HEK293 (cell line): ENCODE measurements around the gene SUPV3L1.

ENCODE experiments used
- CTCF ChIA-PET: fragments of 350-600 bp; formaldehyde crosslinking; extraction: SDS; loops from one replicate; lab custom pipeline; 2021; ENCODE audit warnings: antibody characterized with exemption; lab: Yijun Ruan, JAX
- POLR2A ChIA-PET: fragments of 300-600 bp; formaldehyde crosslinking; extraction: SDS; loops from one replicate; lab custom pipeline; 2020; ENCODE audit warnings: antibody characterized with exemption, inconsistent platforms; lab: Yijun Ruan, JAX
- H3K27ac ChIP-seq: fragments of 200-500 bp; sonication (Bioruptor generic); 2 replicates; pipeline ENCODE4 v1.5.1; 2014; ENCODE audit warnings: low read depth, low read length, control low read depth, inconsistent platforms; ENCODE audit errors: extremely low read depth
- H3K36me3 ChIP-seq, 2 experiments: fragments of 200-500 bp in 1 of 2; sonication (Bioruptor generic) in 1 of 2; 1 replicate in 1 of 2; 2 replicates in 1 of 2; pipeline ENCODE4 v1.5.1; 2014 to 2017; ENCODE audit warnings: inconsistent platforms in 2 of 2, low read length in 2 of 2; ENCODE audit not compliant: control insufficient read depth in 2 of 2, insufficient read depth in 1 of 2
- H3K4me1 ChIP-seq: fragments of 200-500 bp; sonication (Bioruptor generic); 2 replicates; pipeline ENCODE4 v1.5.1; 2014; ENCODE audit warnings: mild to moderate bottlenecking, low read length, inconsistent platforms; ENCODE audit not compliant: control insufficient read depth, insufficient read depth
- H3K4me3 ChIP-seq: 2 replicates; pipeline ENCODE4 v1.5.1; 2011; ENCODE audit warnings: low read depth, mild to moderate bottlenecking, control low read depth, low read length, moderate library complexity
- H3K9me3 ChIP-seq: fragments of 200-500 bp; sonication (Bioruptor generic); 2 replicates; pipeline ENCODE4 v1.5.1; 2014; ENCODE audit warnings: low read depth, low read length, inconsistent platforms; ENCODE audit not compliant: control insufficient read depth, insufficient read depth
- AEBP2 ChIP-seq: fragments of 450-650 bp; formaldehyde crosslinking; IDR thresholded peaks from 2 replicates; pipeline ENCODE4 v1.5.1; 2016; ENCODE audit warnings: missing biosample characterization, missing genetic modification characterization, borderline replicate concordance
- GFI1B ChIP-seq: fragments of 450-650 bp; formaldehyde crosslinking; IDR thresholded peaks from 2 replicates; pipeline ENCODE4 v1.5.1; 2016; ENCODE audit warnings: missing biosample characterization, missing genetic modification characterization
- TRIM28 ChIP-seq: IDR thresholded peaks from 2 replicates; pipeline ENCODE4 v1.6.1; 2011; ENCODE audit warnings: low read length, control low read depth, borderline replicate concordance
- ZBTB20 ChIP-seq: fragments of 450-650 bp; formaldehyde crosslinking; IDR thresholded peaks from 2 replicates; pipeline ENCODE4 v1.5.1; 2016; ENCODE audit warnings: missing biosample characterization, missing genetic modification characterization
- ZBTB8A ChIP-seq: fragments of 450-650 bp; formaldehyde crosslinking; IDR thresholded peaks from 2 replicates; pipeline ENCODE4 v1.5.1; 2016; ENCODE audit warnings: missing biosample characterization, missing genetic modification characterization
- ZFP37 ChIP-seq: fragments of 450-650 bp; formaldehyde crosslinking; IDR thresholded peaks from 2 replicates; pipeline ENCODE4 v1.5.1; 2016; ENCODE audit warnings: missing biosample characterization, missing genetic modification characterization
- ZNF2 ChIP-seq: fragments of 450-650 bp; formaldehyde crosslinking; IDR thresholded peaks from 2 replicates; pipeline ENCODE4 v1.5.1; 2016; ENCODE audit warnings: missing biosample characterization, missing genetic modification characterization
- ZNF214 ChIP-seq: fragments of 450-650 bp; formaldehyde crosslinking; IDR thresholded peaks from 2 replicates; pipeline ENCODE4 v1.5.1; 2017; ENCODE audit warnings: missing biosample characterization, mild to moderate bottlenecking, missing genetic modification characterization, borderline replicate concordance
- ZNF223 ChIP-seq: fragments of 450-650 bp; formaldehyde crosslinking; IDR thresholded peaks from 2 replicates; pipeline ENCODE4 v1.5.1; 2016; ENCODE audit warnings: missing biosample characterization, missing genetic modification characterization
- ZNF311 ChIP-seq: fragments of 450-650 bp; formaldehyde crosslinking; IDR thresholded peaks from 2 replicates; pipeline ENCODE4 v1.5.1; 2017; ENCODE audit warnings: missing biosample characterization, missing genetic modification characterization, borderline replicate concordance
- ZNF350 ChIP-seq: fragments of 450-650 bp; formaldehyde crosslinking; IDR thresholded peaks from 2 replicates; pipeline ENCODE4 v1.5.0; 2017; ENCODE audit warnings: missing biosample characterization, mild to moderate bottlenecking, missing genetic modification characterization
- ZNF433 ChIP-seq: fragments of 450-650 bp; formaldehyde crosslinking; IDR thresholded peaks from 2 replicates; pipeline ENCODE4 v1.5.1; 2016; ENCODE audit warnings: missing biosample characterization, missing genetic modification characterization, low read depth
- ZNF521 ChIP-seq: fragments of 450-650 bp; formaldehyde crosslinking; IDR thresholded peaks from 2 replicates; pipeline ENCODE4 v1.5.1; 2017; ENCODE audit warnings: missing biosample characterization, mild to moderate bottlenecking, missing genetic modification characterization
- ZNF560 ChIP-seq: fragments of 450-650 bp; formaldehyde crosslinking; IDR thresholded peaks from 2 replicates; pipeline ENCODE4 v1.5.1; 2017; ENCODE audit warnings: missing biosample characterization, missing genetic modification characterization, borderline replicate concordance
- ZNF639 ChIP-seq: fragments of 450-650 bp; formaldehyde crosslinking; IDR thresholded peaks from 2 replicates; pipeline ENCODE4 v1.5.1; 2016; ENCODE audit warnings: missing biosample characterization, missing genetic modification characterization
- ZNF654 ChIP-seq: fragments of 450-650 bp; formaldehyde crosslinking; IDR thresholded peaks from 2 replicates; pipeline ENCODE4 v1.5.1; 2016; ENCODE audit warnings: low read depth, missing biosample characterization, missing genetic modification characterization
- ZNF677 ChIP-seq: fragments of 450-650 bp; IDR thresholded peaks from 2 replicates; pipeline ENCODE4 v1.5.0; 2018; ENCODE audit warnings: missing biosample characterization, mild to moderate bottlenecking, missing genetic modification characterization, moderate library complexity
- ZNF76 ChIP-seq: fragments of 450-650 bp; formaldehyde crosslinking; IDR thresholded peaks from 2 replicates; pipeline ENCODE4; 2016; ENCODE audit warnings: low read depth, missing biosample characterization, missing genetic modification characterization, borderline replicate concordance
- ZNF777 ChIP-seq: fragments of 450-650 bp; formaldehyde crosslinking; IDR thresholded peaks from 2 replicates; pipeline ENCODE4 v1.5.1; 2017; ENCODE audit warnings: missing biosample characterization, missing genetic modification characterization, borderline replicate concordance
- TF ChIP-seq, protein P1 (sequence below): fragments of 450-650 bp; formaldehyde crosslinking; IDR thresholded peaks from 2 replicates; pipeline ENCODE4; 2016; ENCODE audit warnings: missing biosample characterization, missing genetic modification characterization

Gene SUPV3L1

GRCh38 chr10:69179089-69179742 lies 818 bp upstream of the SUPV3L1 start (continued):
- TF ChIP-seq ZNF677 (tag by site-specific recombination) (no peak), ZFP37 (tag by site-specific recombination) (no peak), ZNF223 (no peak), ZNF311 (tag by site-specific recombination) (no peak), ZNF214 (tag by site-specific recombination) (no peak), ZNF2 (tag by site-specific recombination) (no peak), ZNF560 (no peak)
- TF ChIP-seq, protein P1, sequence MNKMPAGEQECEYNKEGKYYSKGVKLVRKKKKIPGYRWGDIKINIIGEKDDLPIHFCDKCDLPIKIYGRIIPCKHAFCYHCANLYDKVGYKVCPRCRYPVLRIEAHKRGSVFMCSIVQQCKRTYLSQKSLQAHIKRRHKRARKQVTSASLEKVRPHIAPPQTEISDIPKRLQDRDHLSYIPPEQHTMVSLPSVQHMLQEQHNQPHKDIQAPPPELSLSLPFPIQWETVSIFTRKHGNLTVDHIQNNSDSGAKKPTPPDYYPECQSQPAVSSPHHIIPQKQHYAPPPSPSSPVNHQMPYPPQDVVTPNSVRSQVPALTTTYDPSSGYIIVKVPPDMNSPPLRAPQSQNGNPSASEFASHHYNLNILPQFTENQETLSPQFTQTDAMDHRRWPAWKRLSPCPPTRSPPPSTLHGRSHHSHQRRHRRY (tag by site-specific recombination) = no peak

DNA sequence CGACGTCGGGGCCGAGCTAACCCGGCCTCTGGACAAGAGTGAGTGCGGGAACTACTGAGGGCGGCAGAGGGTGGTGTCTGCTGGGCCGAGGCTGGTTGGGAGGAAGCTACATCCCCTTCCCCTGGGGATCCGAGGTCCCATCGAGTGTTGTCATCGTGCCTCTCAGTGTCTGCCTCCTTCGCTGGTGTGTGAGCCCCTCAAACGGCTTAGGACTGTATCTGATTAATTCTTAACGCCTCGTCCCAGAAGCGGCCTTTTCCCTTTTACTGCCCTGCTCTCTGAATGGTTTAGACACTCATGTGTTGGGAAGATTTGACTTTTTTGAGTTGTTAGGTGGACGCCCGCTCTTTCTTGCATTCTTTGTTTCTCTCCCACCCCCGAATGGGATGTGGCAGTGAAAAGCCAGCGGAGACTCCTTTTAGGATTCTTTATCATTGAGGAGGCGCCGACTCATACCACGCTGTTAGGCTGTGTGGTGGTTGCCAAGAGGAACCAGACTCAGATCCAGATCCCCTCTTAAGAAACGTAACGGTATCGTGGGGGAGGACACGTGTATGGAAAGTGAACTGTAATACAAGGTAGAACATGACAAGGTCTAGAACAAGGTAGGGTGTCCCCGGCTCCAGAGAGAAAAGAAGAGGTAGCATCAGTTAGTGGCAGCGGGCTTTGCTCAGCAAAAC lies 631 bp downstream of the SUPV3L1 start:
- Histone ChIP-seq H3K36me3 (peaks cover 6 to 18% of the 10 kb centered on the region in 2 experiments; a peak in 2 of 3 replicates), H3K27ac (peak overlapping the region; percentile 73; the same call in 1 of the 2 replicates), H3K9me3 (no peaks in the 10 kb centered on the region), H3K4me3 (peak overlapping the region; percentile 73)
- CTCF ChIA-PET = no interaction called here
- TF ChIP-seq ZNF76 (no peak), GFI1B (tag by site-specific recombination) (no peak), ZBTB8A (tag by site-specific recombination) (0 out of 2 replicates have a peak, but pooled peaks have one; percentile 4), ZNF654 (no peak), ZNF433 (tag by site-specific recombination) (no peak), ZNF639 (tag by site-specific recombination) (no peak), ZNF350 (tag by site-specific recombination) (no peak)
- TF ChIP-seq, protein P1 (tag by site-specific recombination) = no peak
- TF ChIP-seq, all 188 proteins: peak for 1
- POLR2A ChIA-PET = interaction anchor here (1.4 kb wide), 1 partner anchor 56 kb away, joined by 6 read pairs; no protein-coding TSS in a partner anchor
- H3K4me1 ChIP-seq = no peaks in the 10 kb centered on the region

- ChIA-PET POLR2A (no interaction called here), CTCF (no interaction called here)
- Histone ChIP-seq H3K9me3 (no peaks in the 10 kb centered on the region), H3K4me3 (peak overlapping the region; percentile 73), H3K27ac (no peak overlapping the region), H3K36me3 (peaks cover 6 to 26% of the 10 kb centered on the region in 2 experiments; a peak in 2 of 3 replicates)
- no peak for TF ChIP-seq AEBP2 (tag by site-specific recombination)
- no peak for TF ChIP-seq ZNF777 (tag by site-specific recombination)
- TF ChIP-seq ZNF521 = no peak
- TF ChIP-seq TRIM28 = no peak
- no peak for TF ChIP-seq ZBTB20 (tag by site-specific recombination)
- no peak for TF ChIP-seq ZNF76
- TF ChIP-seq, all 188 proteins: peak for 0
- H3K4me1 ChIP-seq = no peaks in the 10 kb centered on the region
Observed at GRCh38 chr10:69181433-69181832, 1.4 kb downstream of the SUPV3L1 start.
